K562 (cell line): ENCODE results near the gene ICAM1. TPM values are rescaled to one million over a fixed set of nuclear protein-coding genes. Genes with fewer than 3 reads are reported as not detected.

Experiments
- ETV6 ChIP-seq, 3 experiments: fragments of 150-350 bp in 1 of 3; sonication (generic) in 1 of 3; formaldehyde crosslinking in 1 of 3; IDR thresholded peaks; 2 replicates each; pipeline versions ENCODE4 v1.6.1 to v1.8.0; 2014 to 2022; ENCODE audit warnings: borderline replicate concordance in 2 of 3, low read depth in 2 of 3, antibody characterized with exemption in 1 of 3, low read length in 1 of 3, mild to moderate bottlenecking in 1 of 3, missing genetic modification reagents in 1 of 3
- FOXO4 ChIP-seq: fragments of 450-650 bp; formaldehyde crosslinking; IDR thresholded peaks from 2 replicates; pipeline ENCODE4 v1.4.0; 2020; ENCODE audit warnings: mild to moderate bottlenecking, moderate library complexity
- HMGN3 ChIP-seq: IDR thresholded peaks from 2 replicates; pipeline ENCODE4 v1.6.1; 2011; ENCODE audit warnings: borderline replicate concordance, low read depth, mild to moderate bottlenecking, mixed read lengths, low read length; ENCODE audit not compliant: insufficient read length; ENCODE audit errors: extremely low read depth
- KLF1 ChIP-seq: fragments of 450-650 bp; IDR thresholded peaks from 2 replicates; pipeline ENCODE4 v1.6.1; 2016; ENCODE audit warnings: missing genetic modification characterization, missing compliant biosample characterization
- KLF13 ChIP-seq: fragments of 450-650 bp; IDR thresholded peaks from 2 replicates; pipeline ENCODE4 v1.6.1; 2016; ENCODE audit warnings: missing genetic modification characterization, low read depth, mild to moderate bottlenecking, missing compliant biosample characterization, moderate library complexity, borderline replicate concordance
- MAZ ChIP-seq, 2 experiments: fragments of 450-650 bp in 1 of 2; sonication (generic) in 1 of 2; formaldehyde crosslinking; IDR thresholded peaks in 1 of 2; conservative IDR thresholded peaks in 1 of 2; 2 replicates each; pipeline versions ENCODE4 v1.4.0 to v1.5.0; 2020; ENCODE audit warnings: mild to moderate bottlenecking in 1 of 2, missing genetic modification reagents in 1 of 2
- MXD1 ChIP-seq: fragments of 250-450 bp; sonication (Bioruptor Pico); IDR thresholded peaks from 2 replicates; pipeline ENCODE4 v1.8.0; 2021; ENCODE audit warnings: borderline replicate concordance, mild to moderate bottlenecking, moderate library complexity; ENCODE audit not compliant: poor library complexity, severe bottlenecking
- NR1H2 ChIP-seq: sonication (generic); formaldehyde crosslinking; IDR thresholded peaks from 2 replicates; pipeline ENCODE4 v1.4.0; 2020; ENCODE audit warnings: mild to moderate bottlenecking, missing genetic modification reagents
- PHB2 ChIP-seq: fragments of 450-650 bp; IDR thresholded peaks from 2 replicates; pipeline ENCODE4 v1.6.1; 2017; ENCODE audit warnings: low read depth
- SMAD4 ChIP-seq: fragments of 250-450 bp; sonication (Bioruptor Pico); conservative IDR thresholded peaks from 2 replicates; pipeline ENCODE4 v1.8.0; 2021; ENCODE audit warnings: inconsistent platforms, mild to moderate bottlenecking, moderate library complexity
- SMARCC2 ChIP-seq: fragments of 450-650 bp; IDR thresholded peaks from 2 replicates; pipeline ENCODE4 v1.6.1; 2017; ENCODE audit warnings: antibody characterized with exemption, moderate library complexity, mild to moderate bottlenecking, low read depth
- SREBF1 ChIP-seq: fragments of 150-350 bp; IDR thresholded peaks from 2 replicates; pipeline ENCODE4 v1.6.1; 2014; ENCODE audit warnings: antibody characterized with exemption, low read depth, low read length, borderline replicate concordance
- TAF9B ChIP-seq: fragments of 450-650 bp; IDR thresholded peaks from 2 replicates; pipeline ENCODE4 v1.6.1; 2018; ENCODE audit warnings: mild to moderate bottlenecking; ENCODE audit not compliant: partially characterized antibody
- UBTF ChIP-seq, 2 experiments: IDR thresholded peaks; 2 replicates each; pipeline ENCODE4 v1.6.1; 2012; ENCODE audit warnings: improper control_type of control experiment in 2 of 2, low read depth in 2 of 2, low read length in 2 of 2, borderline replicate concordance in 1 of 2
- YY1 ChIP-seq, 3 experiments: IDR thresholded peaks; 2 replicates each; pipeline ENCODE4 v1.6.1; 2011; ENCODE audit warnings: low read length in 2 of 3, mild to moderate bottlenecking in 2 of 3, moderate library complexity in 2 of 3, borderline replicate concordance in 1 of 3, control low read depth in 1 of 3, low read depth in 1 of 3; ENCODE audit not compliant: insufficient read depth in 3 of 3, insufficient replicate concordance in 2 of 3, control insufficient read depth in 1 of 3, insufficient read length in 1 of 3; ENCODE audit errors: extremely low read depth in 1 of 3
- ZBTB5 ChIP-seq: fragments of 450-650 bp; IDR thresholded peaks from 2 replicates; pipeline ENCODE4 v1.6.1; 2017; ENCODE audit warnings: antibody characterized with exemption
- ZNF274 ChIP-seq: IDR thresholded peaks from 2 replicates; pipeline ENCODE4 v1.6.1; 2011; ENCODE audit warnings: low read depth, mild to moderate bottlenecking, low read length, moderate library complexity, borderline replicate concordance
- polyA plus RNA-seq, 8 experiments: library from polyadenylated mRNA; depleted of rRNA in 4 of 8; stranded (reverse) in 5 of 8; unstranded in 3 of 8; fragments of >200 nt; fragmentation: Nextera tagmentation in 2 of 8; fragmentation: Illumina TruSeq in 1 of 8; extraction: Ambion mirVana in 2 of 8; extraction: Trizol in 1 of 8; gene quantifications; 2 replicates each; pipeline versions ENCODE4 v1.2.1 to v1.2.3, GENCODE V29; 2011 to 2014; ENCODE audit warnings: inconsistent platforms in 1 of 8, missing spikeins in 1 of 8
- total RNA-seq, 7 experiments: library from RNA; depleted of rRNA in 6 of 7; stranded (reverse); fragments of >200 nt in 6 of 7; fragmentation: Illumina TruSeq in 2 of 7; extraction: Trizol in 2 of 7; gene quantifications; 2 replicates each; pipeline versions ENCODE4 v1.2.1 to v1.2.3, GENCODE V29; 2011 to 2021; ENCODE audit warnings: low replicate concordance in 1 of 7

Gene ICAM1
- total and polyA plus RNA-seq, 9 of the 15 experiments (the other 6 are each of a cell fraction or from before 2014, with no cell fraction given), result 2.3 to 24.4 (median 13.4) TPM

- TF ChIP-seq KLF13 (tag), result 0 out of 2 replicates have a peak, but pooled peaks have one; percentile 71
- TF ChIP-seq TAF9B, result peak; percentile 96
- TF ChIP-seq ETV6 (IDR thresholded peaks at IDR 0.05; ENCODE audit: borderline replicate concordance in 1 of 2, low read depth in 2 of 2, low read length in 1 of 2), result no peak
- no peak for TF ChIP-seq ETV6 (CRISPR knock-in tag; IDR thresholded peaks at IDR 0.05; ENCODE audit: borderline replicate concordance)
- no peak for TF ChIP-seq ZBTB5
- peak; percentile 79 to 98 (median 96) for TF ChIP-seq YY1 (IDR thresholded peaks at IDR 0.05; ENCODE audit: borderline replicate concordance in 1 of 3, control insufficient read depth in 1 of 3, extremely low read depth in 1 of 3, insufficient read depth in 3 of 3, insufficient read length in 1 of 3, insufficient replicate concordance in 2 of 3, low read depth in 1 of 3, low read length in 2 of 3)
- TF ChIP-seq MXD1, result peak; percentile 50
- no peak for TF ChIP-seq FOXO4 (CRISPR knock-in tag)
- peak; percentile 86 to 87 for TF ChIP-seq MAZ (CRISPR knock-in tag; conservative IDR thresholded peaks at IDR 0.05 in 1 of 2, IDR thresholded peaks at IDR 0.05 in 1 of 2)
- TF ChIP-seq PHB2, result peak; percentile 25; the same call in 1 of the 2 replicates
- peak; percentile 70 for TF ChIP-seq SMAD4 (CRISPR knock-in tag)
- TF ChIP-seq ZNF274, result no peak
- 0 out of 2 replicates have a peak, but pooled peaks have one; percentile 6 for TF ChIP-seq NR1H2 (CRISPR knock-in tag)
- peak; percentile 70; the same call in 1 of the 2 replicates for TF ChIP-seq SREBF1
- TF ChIP-seq KLF1 (tag), result no peak; the same call in 1 of the 2 replicates
- TF ChIP-seq HMGN3, result peak; percentile 90
- TF ChIP-seq UBTF (IDR thresholded peaks at IDR 0.05; ENCODE audit: borderline replicate concordance in 1 of 2, low read depth in 2 of 2, low read length in 2 of 2), result peak; percentile 53 to 70; a peak in 1 of 4 replicates
- no peak for TF ChIP-seq SMARCC2
These were observed 62.2 kb downstream of the ICAM1 start, which contains the start of gene RAVER1 (continued) for GRCh38 chr19:10332965-10333757.
